CD8-positive, alpha-beta memory T cell (primary cell): ENCODE results near the gene KAT6B. TPM values are rescaled to one million over a fixed set of nuclear protein-coding genes. Genes with fewer than 3 reads are reported as not detected.
"Not testable (repeated sequence)": the region's sequence is repeated elsewhere in the genome, so short reads cannot be mapped to it uniquely, and the experiment has no call there.

ENCODE experiments used
- CTCF ChIA-PET: fragments of 350-600 bp; sonication (Branson Sonifier 250); formaldehyde crosslinking; loops from one replicate; lab custom pipeline; 2021; ENCODE audit warnings: antibody characterized with exemption; lab: Charles Lee
- POLR2A ChIA-PET: fragments of 350-600 bp; sonication (Branson Sonifier 250); formaldehyde crosslinking; loops from one replicate; lab custom pipeline; 2021; ENCODE audit warnings: antibody characterized with exemption; lab: Charles Lee
- DNase-seq, 5 donors: peaks; one replicate each; pipeline versions ENCODE4 v3.0.0 to v3.0.0-alpha.2; 2020 to 2022; ENCODE audit warnings: mixed read lengths in 1 of 5
- H3K27ac ChIP-seq: one replicate; pipeline ENCODE4 v1.7.0; 2013; ENCODE audit warnings: low read depth, mild to moderate bottlenecking, low read length, moderate library complexity
- H3K27me3 ChIP-seq: 2 replicates; pipeline ENCODE4 v1.7.0; 2013; ENCODE audit warnings: low read length, mild to moderate bottlenecking; ENCODE audit not compliant: insufficient read depth, poor library complexity, severe bottlenecking
- H3K36me3 ChIP-seq: 2 replicates; pipeline ENCODE4 v1.7.0; 2013; ENCODE audit warnings: mild to moderate bottlenecking, low read length, moderate library complexity; ENCODE audit not compliant: insufficient read depth
- H3K4me1 ChIP-seq: 2 replicates; pipeline ENCODE4 v1.7.0; 2013; ENCODE audit warnings: mild to moderate bottlenecking, low read length, moderate library complexity; ENCODE audit not compliant: insufficient read depth
- H3K4me3 ChIP-seq: 2 replicates; pipeline ENCODE4 v1.7.0; 2013; ENCODE audit warnings: mild to moderate bottlenecking, low read length
- H3K9me3 ChIP-seq: 2 replicates; pipeline ENCODE4 v1.7.0; 2013; ENCODE audit warnings: mild to moderate bottlenecking, low read length
- H3K27ac Mint-ChIP-seq, 8 donors: one replicate each; pipeline ENCODE4 v1.8.0; 2020 to 2021; ENCODE audit warnings: mixed read lengths in 8 of 8, mild to moderate bottlenecking in 6 of 8, inconsistent platforms in 3 of 8, moderate library complexity in 3 of 8
- H3K27me3 Mint-ChIP-seq, 2 donors: one replicate each; pipeline ENCODE4 v1.8.0; 2020 to 2021; ENCODE audit warnings: mixed read lengths in 2 of 2, mild to moderate bottlenecking in 1 of 2, moderate library complexity in 1 of 2
- H3K36me3 Mint-ChIP-seq, 3 donors: one replicate each; pipeline ENCODE4 v1.8.0; 2020 to 2021; ENCODE audit warnings: mixed read lengths in 3 of 3, inconsistent platforms in 1 of 3, mild to moderate bottlenecking in 1 of 3
- H3K4me1 Mint-ChIP-seq, 3 donors: one replicate each; pipeline ENCODE4 v1.8.0; 2020 to 2021; ENCODE audit warnings: mixed read lengths in 3 of 3, inconsistent platforms in 1 of 3, mild to moderate bottlenecking in 1 of 3
- H3K4me3 Mint-ChIP-seq, 7 donors: one replicate each; pipeline ENCODE4 v1.8.0; 2020 to 2021; ENCODE audit warnings: mixed read lengths in 7 of 7, mild to moderate bottlenecking in 6 of 7, moderate library complexity in 4 of 7, inconsistent platforms in 2 of 7
- H3K9me3 Mint-ChIP-seq, 5 donors: one replicate each; pipeline ENCODE4 v1.8.0; 2020 to 2022; ENCODE audit warnings: mixed read lengths in 5 of 5, mild to moderate bottlenecking in 3 of 5, moderate library complexity in 2 of 5, inconsistent platforms in 1 of 5
- polyA plus RNA-seq: library from polyadenylated mRNA; unstranded; fragments of 300-500 nt; fragmentation: Illumina TruSeq; gene quantifications from one replicate; pipeline ENCODE4 v1.2.3, GENCODE V29; 2021
- total RNA-seq, 2 experiments: library from RNA; stranded (reverse); gene quantifications; one replicate each; pipeline ENCODE4 v1.2.3, GENCODE V29; 2021

Gene KAT6B
- total and polyA plus RNA-seq, 3 experiments from 2014 or later: 21.8 to 32.8 (median 23.6) TPM

- H3K4me3 Mint-ChIP-seq, H3K4me1 ChIP-seq, H3K27me3 ChIP-seq, H3K4me1 Mint-ChIP-seq, H3K9me3 ChIP-seq, H3K27ac Mint-ChIP-seq, H3K4me3 ChIP-seq, CTCF ChIA-PET, DNase-seq, H3K36me3 ChIP-seq, H3K9me3 Mint-ChIP-seq, H3K27me3 Mint-ChIP-seq, POLR2A ChIA-PET, H3K36me3 Mint-ChIP-seq, H3K27ac ChIP-seq: not testable (repeated sequence)
Measured at GRCh38 chr10:74793240-74793639, 33.2 kb upstream of the KAT6B start.

- POLR2A ChIA-PET: no interaction called here
- Mint-ChIP-seq H3K4me3 (no peak overlapping the region), H3K27ac (peak overlapping the region in 1 of 8 donors; percentile 0), H3K4me1 (peaks cover 5 to 6% (median 5%) of the 10 kb centered on the region in 3 donors), H3K36me3 (no peaks in the 10 kb centered on the region), H3K9me3 (no peaks in the 10 kb centered on the region), H3K27me3 (no peaks in the 10 kb centered on the region)
- Histone ChIP-seq H3K27ac (no peak overlapping the region), H3K4me1 (no peaks in the 10 kb centered on the region), H3K4me3 (no peak overlapping the region), H3K36me3 (no peaks in the 10 kb centered on the region), H3K27me3 (no peaks in the 10 kb centered on the region), H3K9me3 (no peaks in the 10 kb centered on the region)
- CTCF ChIA-PET: no interaction called here
- DNase-seq: no peak
Measured at GRCh38 chr10:74794531-74794930, 31.9 kb upstream of the KAT6B start.

GRCh38 chr10:74797550-74797949, 28.9 kb upstream of the KAT6B start:
- Histone ChIP-seq H3K27ac (no peak overlapping the region), H3K4me1 (no peaks in the 10 kb centered on the region), H3K9me3 (no peaks in the 10 kb centered on the region), H3K4me3 (no peak overlapping the region), H3K36me3 (no peaks in the 10 kb centered on the region), H3K27me3 (no peaks in the 10 kb centered on the region)
- Mint-ChIP-seq H3K9me3 (no peaks in the 10 kb centered on the region), H3K36me3 (peaks cover 0 to 4% (median 0%) of the 10 kb centered on the region in 3 donors), H3K27ac (no peak overlapping the region), H3K27me3 (no peaks in the 10 kb centered on the region), H3K4me1 (peaks cover 5 to 6% (median 5%) of the 10 kb centered on the region in 3 donors), H3K4me3 (no peak overlapping the region)
- no peak for DNase-seq
- CTCF ChIA-PET: no interaction called here
- POLR2A ChIA-PET: no interaction called here

GRCh38 chr10:74799721-74800221, 26.6 kb upstream of the KAT6B start:
- no peaks in the 10 kb centered on the region for H3K4me1 ChIP-seq
- H3K27ac ChIP-seq: no peak overlapping the region
- H3K27me3 ChIP-seq: no peaks in the 10 kb centered on the region
- Mint-ChIP-seq H3K4me1 (peaks cover 5 to 6% (median 5%) of the 10 kb centered on the region in 3 donors), H3K27me3 (no peaks in the 10 kb centered on the region), H3K4me3 (no peak overlapping the region), H3K27ac (no peak overlapping the region), H3K36me3 (peaks cover 0 to 4% (median 0%) of the 10 kb centered on the region in 3 donors), H3K9me3 (no peaks in the 10 kb centered on the region)
- DNase-seq: no peak
- no peaks in the 10 kb centered on the region for H3K36me3 ChIP-seq
- no peaks in the 10 kb centered on the region for H3K9me3 ChIP-seq
- CTCF ChIA-PET: no interaction called here
- POLR2A ChIA-PET: no interaction called here
- no peak overlapping the region for H3K4me3 ChIP-seq

GRCh38 chr10:74801447-74801846, 25.0 kb upstream of the KAT6B start:
- POLR2A ChIA-PET: no interaction called here
- H3K9me3 Mint-ChIP-seq: no peaks in the 10 kb centered on the region
- Histone ChIP-seq H3K4me3 (no peak overlapping the region), H3K27me3 (no peaks in the 10 kb centered on the region), H3K4me1 (no peaks in the 10 kb centered on the region), H3K9me3 (no peaks in the 10 kb centered on the region), H3K36me3 (no peaks in the 10 kb centered on the region), H3K27ac (no peak overlapping the region)
- CTCF ChIA-PET: no interaction called here
- peaks cover 0 to 2% (median 0%) of the 10 kb centered on the region in 3 donors for H3K4me1 Mint-ChIP-seq
- H3K27ac Mint-ChIP-seq: peak overlapping the region in 1 of 8 donors; percentile 68
- peaks cover 0 to 4% (median 0%) of the 10 kb centered on the region in 3 donors for H3K36me3 Mint-ChIP-seq
- no peak for DNase-seq
- no peak overlapping the region for H3K4me3 Mint-ChIP-seq
- H3K27me3 Mint-ChIP-seq: no peaks in the 10 kb centered on the region

GRCh38 chr10:74808501-74808900, 17.9 kb upstream of the KAT6B start:
- H3K27me3 ChIP-seq: no peaks in the 10 kb centered on the region
- H3K36me3 Mint-ChIP-seq: peaks cover 0 to 6% (median 0%) of the 10 kb centered on the region in 3 donors
- ChIA-PET CTCF (no interaction called here), POLR2A (no interaction called here)
- no peaks in the 10 kb centered on the region for H3K27me3 Mint-ChIP-seq
- no peak overlapping the region for H3K4me3 Mint-ChIP-seq
- no peak overlapping the region for H3K27ac ChIP-seq
- H3K9me3 ChIP-seq: no peaks in the 10 kb centered on the region
- no peaks in the 10 kb centered on the region for H3K4me1 Mint-ChIP-seq
- H3K9me3 Mint-ChIP-seq: no peaks in the 10 kb centered on the region
- no peaks in the 10 kb centered on the region for H3K36me3 ChIP-seq
- H3K4me1 ChIP-seq: no peaks in the 10 kb centered on the region
- H3K4me3 ChIP-seq: no peak overlapping the region
- H3K27ac Mint-ChIP-seq: no peak overlapping the region
- DNase-seq: no peak

GRCh38 chr10:74810087-74810486, 16.3 kb upstream of the KAT6B start:
- CTCF ChIA-PET: no interaction called here
- no peaks in the 10 kb centered on the region for H3K9me3 Mint-ChIP-seq
- POLR2A ChIA-PET: no interaction called here

GRCh38 chr10:74813381-74814259, 12.8 kb upstream of the KAT6B start:
- H3K27me3 Mint-ChIP-seq: no peaks in the 10 kb centered on the region
- DNase-seq: no peak

More at GRCh38 chr10:74810087-74810486, 16.3 kb upstream of the KAT6B start:
- Mint-ChIP-seq H3K4me1 (no peaks in the 10 kb centered on the region), H3K36me3 (peaks cover 0 to 6% (median 0%) of the 10 kb centered on the region in 3 donors), H3K27ac (no peak overlapping the region), H3K27me3 (no peaks in the 10 kb centered on the region), H3K4me3 (no peak overlapping the region)
- Histone ChIP-seq H3K27ac (no peak overlapping the region), H3K4me3 (no peak overlapping the region), H3K9me3 (no peaks in the 10 kb centered on the region), H3K4me1 (no peaks in the 10 kb centered on the region), H3K36me3 (no peaks in the 10 kb centered on the region), H3K27me3 (no peaks in the 10 kb centered on the region)
- no peak for DNase-seq

More at GRCh38 chr10:74813381-74814259, 12.8 kb upstream of the KAT6B start:
- Histone ChIP-seq H3K4me3 (no peak overlapping the region), H3K27ac (no peak overlapping the region), H3K36me3 (no peaks in the 10 kb centered on the region), H3K9me3 (no peaks in the 10 kb centered on the region), H3K4me1 (no peaks in the 10 kb centered on the region), H3K27me3 (no peaks in the 10 kb centered on the region)
- Mint-ChIP-seq H3K4me1 (peaks cover 0 to 6% (median 0%) of the 10 kb centered on the region in 3 donors), H3K36me3 (peaks cover 0 to 10% (median 0%) of the 10 kb centered on the region in 3 donors), H3K4me3 (no peak overlapping the region), H3K27ac (no peak overlapping the region), H3K9me3 (peaks cover 0 to 7% (median 0%) of the 10 kb centered on the region in 5 donors)
- ChIA-PET POLR2A (no interaction called here), CTCF (interaction anchor here (0.7 kb wide), 1 partner anchor 10 kb away, joined by 3 read pairs; no protein-coding TSS in a partner anchor)
